GM19043 (cell line): ENCODE results near the gene ZFPL1.
A peak's percentile ranks its signal among the peaks of the same experiment; 100 is the strongest.

Experiments used
- ATAC-seq: cut with Tn5 transposase; IDR thresholded peaks from one replicate; pipeline ENCODE4 v1.9.1; 2021; ENCODE audit warnings: low read depth; ENCODE audit not compliant: unreplicated experiment

Gene ZFPL1

DNA sequence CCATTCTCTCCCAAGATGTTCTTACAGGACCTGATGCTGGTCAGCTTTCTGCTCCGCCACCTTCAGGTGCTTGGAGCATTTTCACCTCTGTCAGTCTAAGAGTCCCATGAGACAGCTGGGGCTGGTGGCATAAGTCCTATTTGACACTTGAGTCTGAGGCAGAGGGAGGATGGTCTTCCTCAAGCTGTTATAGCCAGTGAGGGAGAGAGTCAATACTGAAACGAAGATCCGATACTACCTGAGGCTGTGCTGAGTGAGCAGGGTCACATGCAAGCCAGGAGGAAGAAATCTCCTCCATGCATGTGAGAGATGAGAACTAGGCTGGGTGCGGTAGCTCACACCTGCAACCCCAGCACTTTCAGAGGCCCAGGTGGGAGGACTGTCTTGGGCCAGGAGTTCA, 5.6 kb downstream of the ZFPL1 start:
- no peak for ATAC-seq

DNA sequence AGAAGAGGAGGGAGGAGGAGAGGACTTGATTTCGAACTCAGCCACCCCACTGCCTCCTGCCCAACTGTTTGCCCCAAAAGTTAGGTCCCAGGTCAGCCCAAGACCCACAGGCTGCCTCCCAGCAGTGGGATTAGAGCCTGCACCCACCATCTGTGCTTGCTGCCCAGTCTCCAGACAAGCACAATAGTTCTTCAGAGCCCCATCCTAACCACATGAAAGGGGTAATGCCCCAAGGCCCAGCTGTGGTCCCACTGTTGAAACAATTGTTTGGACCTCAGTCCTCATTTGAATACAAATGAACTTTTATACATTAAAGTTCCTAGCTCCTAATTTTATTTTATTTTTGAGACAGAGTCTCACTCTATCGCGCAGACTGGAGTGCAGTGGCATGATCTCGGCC, 6.6 kb downstream of the ZFPL1 start:
- ATAC-seq = no peak

DNA sequence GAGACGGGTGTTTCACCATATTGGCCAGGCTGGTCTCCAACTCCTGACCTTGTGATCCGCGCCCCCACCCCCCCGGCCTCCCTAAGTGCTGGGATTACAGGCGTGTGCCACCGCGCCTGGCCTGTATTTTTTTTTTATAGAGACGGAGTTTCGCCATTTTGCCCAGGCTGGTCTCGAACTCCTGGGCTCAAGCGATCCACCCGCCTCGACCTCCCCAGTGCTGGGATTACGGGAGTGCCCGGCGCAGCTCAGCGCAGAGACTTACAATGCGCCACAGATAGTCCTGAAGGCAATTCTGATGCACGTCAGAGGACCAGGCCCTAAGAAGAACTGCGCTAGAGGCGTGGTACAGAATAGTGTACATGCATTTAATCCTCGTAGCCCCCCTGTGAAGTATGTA, 11.4 kb downstream of the ZFPL1 start:
- ATAC-seq = no peak

DNA sequence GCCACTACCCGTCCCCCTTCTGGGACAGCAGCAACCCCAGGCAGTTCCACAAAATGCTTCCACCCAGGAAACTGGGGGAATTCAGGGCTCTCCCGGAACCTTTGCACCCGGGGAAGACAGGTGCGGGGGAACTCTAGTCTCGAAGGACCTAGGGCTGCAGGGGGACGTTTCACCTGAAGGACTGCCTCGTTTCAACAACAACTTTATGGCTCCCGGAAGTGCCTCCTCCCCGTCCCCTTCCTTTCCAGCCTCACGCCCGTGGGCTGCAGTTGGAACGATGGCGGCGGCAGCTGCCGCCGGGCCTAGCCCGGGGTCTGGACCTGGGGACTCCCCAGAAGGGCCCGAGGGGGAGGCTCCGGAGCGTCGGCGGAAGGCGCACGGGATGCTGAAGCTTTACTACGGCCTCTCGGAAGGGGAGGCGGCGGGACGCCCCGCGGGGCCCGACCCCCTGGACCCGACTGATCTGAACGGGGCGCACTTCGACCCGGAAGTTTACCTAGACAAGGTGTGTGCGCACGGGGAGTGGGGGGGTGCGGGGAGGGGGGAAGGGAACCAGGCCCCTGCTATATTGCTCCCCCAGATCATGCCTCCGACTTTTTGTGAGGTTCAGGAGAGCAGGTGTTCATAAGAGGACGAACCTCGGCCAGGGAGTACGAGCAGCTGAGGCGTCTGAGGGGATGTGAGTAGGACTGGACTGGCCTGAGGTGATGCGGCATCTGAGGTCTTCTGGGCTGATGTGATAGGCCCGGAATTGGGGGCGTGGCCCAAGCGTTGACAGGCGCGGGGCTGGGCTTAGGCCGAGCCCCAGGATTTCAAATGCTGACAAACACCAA, 12.2 kb downstream of the ZFPL1 start, which contains the start of gene VPS51:
Gene VPS51 (plus strand): TSS at position 241 of the 833 bp plus-strand sequence. CDS start 37 bp downstream, at position 278.
- ATAC-seq = no peak

DNA sequence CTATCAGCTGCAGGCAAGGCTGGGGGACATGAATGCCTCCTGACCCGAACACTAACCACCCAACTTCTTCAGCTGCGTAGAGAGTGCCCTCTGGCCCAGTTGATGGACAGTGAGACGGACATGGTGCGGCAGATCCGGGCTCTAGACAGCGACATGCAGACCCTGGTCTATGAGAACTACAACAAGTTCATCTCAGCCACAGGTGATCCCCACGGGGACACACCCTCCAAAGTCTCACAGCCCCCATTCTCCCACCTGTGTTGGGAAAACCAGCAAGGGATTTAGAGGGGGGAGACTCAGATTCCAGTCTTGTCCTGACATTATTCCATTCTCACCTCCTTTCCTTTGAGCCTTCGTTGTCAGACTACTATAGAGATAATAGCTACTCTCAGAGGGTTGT, 12.9 kb downstream of the ZFPL1 start:
- ATAC-seq = no peak

DNA sequence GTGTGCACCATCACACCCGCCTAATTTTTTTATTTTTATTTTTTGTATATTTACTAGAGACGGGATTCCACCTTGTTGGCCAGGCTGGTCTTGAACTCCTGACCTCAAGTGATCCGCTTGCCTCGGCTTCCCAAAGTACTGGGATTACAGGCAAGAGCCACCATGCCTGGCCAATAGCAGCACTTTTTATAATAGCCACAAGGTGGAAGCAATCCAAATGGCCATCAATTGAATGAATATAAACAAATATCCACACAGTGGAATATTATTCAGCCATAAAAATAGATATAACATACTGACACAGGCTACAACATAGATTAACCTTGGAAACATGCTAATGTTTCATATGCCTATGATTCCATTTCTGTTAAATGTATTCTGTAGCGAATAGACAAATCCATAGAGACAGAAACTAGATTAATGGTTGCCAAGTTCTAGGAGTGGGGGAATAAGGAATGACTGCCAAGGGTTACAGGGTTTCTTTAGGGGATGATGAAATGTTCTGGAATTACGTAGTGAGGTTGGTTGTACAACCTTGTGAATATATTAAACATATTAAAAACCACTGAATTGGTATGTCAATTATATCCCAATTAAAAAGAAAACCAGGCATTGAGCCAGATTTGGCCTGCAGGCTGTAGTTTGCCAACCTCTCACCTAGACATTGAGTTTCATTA, 16.8 kb downstream of the ZFPL1 start:
- ATAC-seq = no peak

DNA sequence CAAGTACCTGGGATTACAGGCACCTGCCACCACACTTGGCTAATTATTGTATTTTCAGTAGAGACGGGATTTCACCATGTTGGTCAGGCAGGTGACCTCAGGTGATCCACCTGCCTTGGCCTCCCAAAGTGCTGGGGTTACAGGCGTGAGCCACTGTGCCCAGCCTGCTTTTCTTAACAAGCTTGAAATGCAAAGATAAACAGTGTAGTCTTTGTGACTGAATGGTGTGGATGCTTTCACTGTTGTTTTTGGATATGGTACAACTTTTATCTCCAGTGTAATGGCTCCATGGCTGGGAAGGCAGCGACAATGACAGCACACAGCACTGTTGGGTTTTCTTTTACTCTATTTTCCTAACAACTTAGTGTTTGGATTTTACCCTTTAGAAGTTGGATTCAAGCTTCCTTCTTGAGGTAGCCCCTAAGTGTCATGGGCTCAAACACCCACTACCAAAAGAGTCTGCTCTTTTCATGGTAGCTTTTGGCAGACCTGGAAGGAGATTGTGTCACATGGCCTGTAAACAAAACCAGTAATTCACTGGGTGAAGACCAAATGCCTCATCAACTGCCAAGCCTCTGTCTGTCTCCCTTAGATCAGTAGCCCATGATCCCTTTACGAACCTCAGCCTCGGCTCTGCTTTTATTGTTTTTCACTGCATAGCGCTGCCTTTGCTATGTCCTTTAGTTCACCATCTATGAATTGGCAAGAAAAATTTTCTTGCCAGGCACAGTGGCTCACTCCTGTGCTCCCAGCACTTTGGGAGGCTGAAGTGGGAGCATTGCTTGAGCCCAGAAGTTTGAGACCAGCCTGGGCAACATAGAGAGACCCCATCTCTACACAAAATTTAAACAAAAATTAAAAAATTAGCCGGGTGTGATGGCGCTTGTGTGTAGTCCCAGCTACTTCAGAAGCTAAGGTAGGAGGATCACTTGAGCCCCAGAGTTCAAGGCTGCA, 18.4 kb downstream of the ZFPL1 start:
- no peak for ATAC-seq

DNA sequence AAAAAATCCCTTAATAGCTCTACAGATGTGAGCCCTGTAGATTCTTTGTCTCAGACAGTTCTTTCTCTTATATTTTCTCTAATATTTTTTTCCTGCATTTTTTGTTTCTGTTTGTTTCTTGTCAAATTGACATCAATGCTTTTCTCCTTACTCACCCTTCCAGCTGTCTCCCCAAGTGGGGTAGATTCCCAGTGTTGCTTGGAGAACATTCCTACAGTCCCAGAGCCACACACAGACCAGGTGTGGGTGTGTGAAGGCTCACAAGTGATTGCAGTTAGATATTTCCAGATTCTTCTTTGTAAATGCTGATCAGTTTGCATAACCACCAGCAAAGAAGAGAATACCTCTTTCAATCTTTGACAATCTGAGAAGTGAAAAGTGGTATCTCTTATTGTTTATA, 19.5 kb downstream of the ZFPL1 start:
- no peak for ATAC-seq

DNA sequence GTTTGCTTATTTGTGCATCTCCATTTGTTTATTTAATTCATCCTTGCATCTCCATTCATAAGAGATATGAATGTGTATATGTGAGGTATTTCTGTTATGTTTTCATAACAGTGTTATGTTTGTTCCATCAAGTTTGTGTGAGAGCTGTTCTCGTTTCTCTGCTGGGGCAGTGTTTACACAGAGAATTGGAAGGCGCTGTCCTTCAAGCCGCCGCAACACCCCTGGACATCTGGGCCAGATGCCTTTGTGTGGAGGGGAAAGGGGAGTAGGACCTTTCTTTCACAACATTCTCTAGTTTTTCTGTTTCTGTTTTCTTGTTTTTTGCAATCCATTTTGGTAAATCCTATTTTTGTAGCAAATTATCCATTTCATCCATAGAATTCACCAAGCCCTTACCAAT, 20.6 kb downstream of the ZFPL1 start:
- no peak for ATAC-seq

DNA sequence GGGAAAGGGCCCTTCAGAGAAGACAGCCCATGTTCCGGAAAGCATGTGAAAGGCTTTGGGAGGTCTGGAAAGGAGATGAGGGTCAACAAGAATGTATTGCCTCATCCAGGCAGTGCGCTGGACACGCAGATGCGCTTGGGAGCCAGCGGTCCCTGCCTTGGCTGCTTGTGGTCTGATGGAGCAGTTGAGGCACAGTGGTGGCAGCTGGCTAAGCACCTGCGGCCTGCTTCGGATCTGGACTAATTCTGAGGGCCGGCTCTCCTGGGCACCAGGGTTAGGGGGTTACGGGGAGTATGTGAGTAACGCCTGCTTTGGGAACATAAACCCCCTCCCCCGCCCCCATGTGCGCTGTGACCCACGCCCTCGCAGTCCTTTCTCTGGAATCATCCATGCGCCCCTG, 23.1 kb downstream of the ZFPL1 start:
- no peak for ATAC-seq

DNA sequence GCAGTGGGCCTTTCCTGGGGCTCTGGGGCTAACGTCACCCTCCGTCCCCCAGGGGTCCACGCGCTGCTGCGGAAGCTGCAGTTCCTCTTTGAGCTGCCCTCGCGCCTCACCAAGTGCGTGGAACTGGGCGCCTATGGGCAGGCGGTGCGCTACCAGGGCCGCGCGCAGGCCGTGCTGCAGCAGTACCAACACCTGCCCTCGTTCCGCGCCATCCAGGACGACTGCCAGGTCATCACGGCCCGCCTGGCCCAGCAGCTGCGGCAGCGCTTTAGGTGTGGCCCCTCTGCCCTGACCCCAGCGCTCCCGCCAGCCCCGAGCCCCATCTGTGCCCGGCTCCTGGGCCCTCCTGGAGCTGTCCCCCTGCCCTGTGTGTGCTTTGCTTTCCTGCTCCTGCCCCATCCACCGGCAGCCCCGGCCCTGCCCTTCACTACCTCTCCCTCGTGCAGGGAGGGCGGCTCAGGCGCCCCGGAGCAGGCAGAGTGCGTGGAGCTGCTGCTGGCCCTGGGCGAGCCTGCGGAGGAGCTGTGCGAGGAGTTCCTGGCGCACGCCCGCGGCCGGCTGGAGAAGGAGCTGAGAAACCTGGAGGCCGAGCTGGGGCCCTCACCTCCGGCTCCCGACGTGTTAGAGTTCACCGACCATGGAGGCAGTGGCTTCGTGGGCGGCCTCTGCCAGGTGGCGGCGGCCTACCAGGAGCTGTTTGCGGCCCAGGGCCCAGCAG, 23.9 kb downstream of the ZFPL1 start:
- no peak for ATAC-seq

DNA sequence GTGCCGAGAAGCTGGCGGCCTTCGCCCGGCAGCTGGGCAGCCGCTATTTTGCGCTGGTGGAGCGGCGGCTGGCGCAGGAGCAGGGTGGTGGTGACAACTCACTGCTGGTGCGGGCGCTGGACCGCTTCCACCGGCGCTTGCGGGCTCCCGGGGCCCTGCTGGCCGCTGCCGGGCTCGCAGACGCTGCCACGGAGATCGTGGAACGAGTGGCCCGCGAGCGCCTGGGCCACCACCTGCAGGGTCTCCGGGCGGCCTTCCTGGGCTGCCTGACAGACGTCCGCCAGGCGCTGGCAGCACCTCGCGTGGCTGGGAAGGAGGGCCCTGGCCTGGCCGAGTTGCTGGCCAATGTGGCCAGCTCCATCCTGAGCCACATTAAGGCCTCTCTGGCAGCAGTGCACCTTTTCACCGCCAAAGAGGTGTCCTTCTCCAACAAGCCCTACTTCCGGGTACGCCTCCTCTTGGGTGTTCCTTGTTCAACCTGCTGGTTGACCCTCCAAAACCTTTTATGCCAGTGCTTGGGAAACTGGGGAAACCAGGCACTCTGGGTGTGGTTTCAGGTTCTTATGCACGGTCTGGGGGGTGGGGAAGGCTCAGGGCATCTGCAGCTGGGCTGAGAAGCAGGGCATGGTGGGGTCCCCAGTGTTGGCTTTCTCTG, 24.6 kb downstream of the ZFPL1 start:
- ATAC-seq = no peak

DNA sequence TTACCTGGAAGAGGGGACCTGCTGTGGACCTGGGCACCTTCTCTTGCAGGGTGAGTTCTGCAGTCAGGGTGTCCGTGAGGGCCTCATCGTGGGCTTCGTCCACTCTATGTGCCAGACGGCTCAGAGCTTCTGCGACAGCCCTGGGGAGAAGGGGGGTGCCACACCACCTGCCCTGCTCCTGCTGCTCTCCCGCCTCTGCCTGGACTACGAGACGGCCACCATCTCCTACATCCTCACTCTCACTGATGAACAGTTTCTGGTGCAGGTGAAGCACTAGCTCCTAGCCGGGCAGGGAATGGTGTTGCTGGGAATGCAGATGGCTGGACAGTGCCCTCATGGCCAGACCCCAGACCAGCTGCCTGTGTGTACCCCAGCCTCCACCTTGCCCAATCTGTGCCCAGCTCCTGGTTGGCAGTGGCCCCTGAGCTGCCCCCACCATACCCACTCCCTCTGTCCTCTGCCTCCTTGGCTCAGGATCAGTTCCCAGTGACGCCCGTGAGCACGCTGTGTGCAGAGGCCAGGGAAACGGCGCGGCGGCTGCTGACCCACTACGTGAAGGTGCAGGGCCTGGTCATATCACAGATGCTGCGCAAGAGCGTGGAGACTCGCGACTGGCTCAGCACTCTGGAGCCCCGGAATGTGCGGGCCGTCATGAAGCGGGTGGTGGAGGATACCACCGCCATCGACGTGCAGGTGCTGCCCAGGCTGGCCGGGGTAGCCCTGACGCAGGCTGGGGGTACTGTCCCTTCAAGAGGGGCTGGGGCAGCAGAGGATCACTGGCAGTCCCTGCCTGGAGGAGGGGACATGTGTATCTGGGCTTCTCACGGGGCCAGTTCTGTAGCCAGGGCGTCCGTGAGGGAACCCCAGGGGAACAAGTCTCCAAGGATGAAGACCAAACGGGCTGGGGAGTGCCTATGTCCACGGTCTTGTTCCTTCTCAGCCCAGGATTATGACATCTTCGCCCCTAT, 25.5 kb downstream of the ZFPL1 start:
- no peak for ATAC-seq

DNA sequence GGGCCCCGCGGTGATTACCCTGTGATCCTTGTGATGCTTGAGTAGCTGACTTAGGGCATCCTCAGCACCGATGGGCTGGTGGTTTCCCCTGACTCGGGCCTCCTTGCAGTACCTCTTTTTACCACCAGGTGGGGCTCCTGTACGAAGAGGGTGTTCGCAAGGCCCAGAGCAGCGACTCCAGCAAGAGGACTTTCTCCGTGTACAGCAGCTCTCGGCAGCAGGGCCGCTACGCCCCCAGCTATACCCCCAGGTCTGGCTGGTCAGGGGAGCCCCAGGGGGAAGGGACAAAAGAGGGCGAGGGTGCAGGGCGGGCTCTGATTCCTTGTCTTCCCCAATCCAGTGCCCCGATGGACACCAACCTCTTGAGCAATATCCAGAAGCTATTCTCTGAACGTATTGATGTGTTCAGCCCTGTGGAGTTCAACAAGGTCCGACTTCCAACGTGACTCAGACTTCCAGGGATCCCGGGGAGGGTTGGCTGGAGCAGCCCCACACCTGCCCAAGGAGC, 26.4 kb downstream of the ZFPL1 start:
- ATAC-seq = no peak

DNA sequence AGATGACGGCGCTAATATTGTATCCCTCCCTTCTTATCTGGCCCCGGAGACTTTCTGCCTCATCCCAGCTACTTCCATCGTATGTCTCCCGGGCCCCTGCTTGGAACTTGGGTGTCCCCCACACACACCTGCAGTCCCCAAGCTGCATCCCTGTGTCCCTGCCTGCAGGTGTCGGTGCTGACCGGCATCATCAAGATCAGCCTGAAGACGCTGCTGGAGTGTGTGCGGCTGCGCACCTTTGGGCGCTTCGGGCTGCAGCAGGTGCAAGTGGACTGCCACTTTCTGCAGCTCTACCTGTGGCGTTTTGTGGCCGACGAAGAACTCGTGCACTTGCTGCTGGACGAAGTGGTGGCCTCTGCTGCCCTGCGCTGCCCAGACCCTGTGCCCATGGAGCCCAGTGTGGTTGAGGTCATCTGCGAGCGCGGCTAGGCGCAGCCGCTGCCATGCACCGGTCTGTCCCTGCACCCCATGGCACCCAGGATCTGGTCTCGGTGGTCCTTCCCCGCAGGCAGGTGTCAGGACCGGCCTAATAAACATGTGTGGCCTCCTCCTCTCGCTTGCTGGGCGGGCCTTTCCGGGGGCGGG, 27.2 kb downstream of the ZFPL1 start:
- ATAC-seq = no peak

DNA sequence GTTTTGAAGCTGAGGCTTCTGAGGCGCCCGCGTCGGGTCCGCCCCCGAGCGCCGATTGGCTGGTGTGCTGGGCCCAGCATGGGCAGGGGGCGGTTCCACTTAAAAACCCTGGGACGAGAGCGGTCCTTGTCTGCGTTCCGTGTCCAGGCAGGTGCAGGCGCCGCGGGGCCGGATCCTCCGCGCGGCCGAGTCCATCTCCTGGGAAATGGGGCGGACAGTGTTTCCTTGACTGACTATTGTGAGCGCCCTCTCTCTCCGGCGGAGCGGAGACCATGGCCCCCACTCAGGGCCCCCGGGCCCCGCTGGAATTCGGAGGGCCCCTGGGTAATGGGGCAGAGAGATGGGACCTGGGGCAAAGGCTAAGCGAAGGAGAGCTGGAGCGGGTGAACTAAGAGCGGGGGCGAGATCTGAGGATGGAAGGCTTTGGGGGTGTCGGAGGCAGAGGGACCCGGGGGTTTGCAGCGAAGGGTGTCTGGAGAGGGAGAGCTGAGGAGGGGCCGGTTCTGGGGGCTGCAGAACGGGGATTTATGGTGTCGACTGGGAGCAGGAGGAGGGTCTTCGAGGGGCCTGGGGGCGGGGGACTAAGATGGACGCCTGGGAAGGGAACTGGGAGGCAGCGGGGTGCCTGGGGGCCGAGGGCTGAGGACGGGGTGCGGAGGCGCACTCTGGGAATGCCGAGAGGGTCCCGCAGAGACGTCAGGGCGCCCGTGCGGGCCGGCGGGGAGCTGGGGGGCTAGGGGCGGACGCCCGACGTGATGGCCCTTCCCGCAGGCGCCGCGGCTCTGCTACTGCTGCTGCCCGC, 27.9 kb downstream of the ZFPL1 start, which contains the start of gene TM7SF2:
Gene TM7SF2 (plus strand): TSS at position 129 of the 802 bp plus-strand sequence. CDS start 144 bp downstream, at position 273.
- ATAC-seq = peak; percentile 57
